Measurements from ENCODE around the gene STRIP1.

DNA sequence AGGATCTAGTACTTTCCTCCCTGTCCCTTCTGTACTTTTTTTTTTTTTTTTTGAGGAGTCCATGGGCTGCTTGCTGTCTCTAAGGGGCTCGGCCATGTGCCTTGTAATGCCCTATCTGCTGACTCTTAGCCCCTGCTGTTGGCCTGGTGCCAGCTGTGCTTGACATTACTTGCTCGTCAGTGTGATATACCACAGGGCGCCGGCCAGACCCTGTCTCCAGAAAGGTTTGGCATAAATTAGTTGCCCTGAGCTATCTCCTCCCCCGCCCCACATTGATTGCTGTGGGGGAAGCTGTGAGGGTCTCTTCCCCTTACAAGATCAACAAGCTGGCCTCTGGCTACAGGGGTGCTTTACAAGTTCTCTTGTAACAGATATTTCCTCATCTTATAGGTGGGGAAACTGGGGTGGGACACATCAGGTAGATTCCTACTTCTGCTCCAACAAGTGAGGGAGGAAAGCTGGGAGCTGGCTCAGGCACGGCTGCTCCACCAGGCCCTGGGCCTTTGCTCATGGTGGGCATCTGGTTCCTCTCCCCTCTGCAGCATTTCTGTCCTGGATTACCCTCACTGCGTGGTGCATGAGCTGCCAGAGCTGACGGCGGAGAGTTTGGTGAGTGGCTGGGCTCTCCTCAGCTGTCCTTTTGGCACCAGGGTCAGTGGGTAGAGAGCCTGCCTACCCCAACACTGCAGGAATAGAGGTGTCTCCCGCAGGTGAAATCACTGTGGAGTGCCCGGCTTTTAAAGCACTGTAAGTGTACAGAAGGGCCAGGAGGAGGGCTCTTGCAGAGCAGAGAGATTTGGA is 15.6 kb downstream of the STRIP1 start:
- TF ChIP-seq, protein P1, sequence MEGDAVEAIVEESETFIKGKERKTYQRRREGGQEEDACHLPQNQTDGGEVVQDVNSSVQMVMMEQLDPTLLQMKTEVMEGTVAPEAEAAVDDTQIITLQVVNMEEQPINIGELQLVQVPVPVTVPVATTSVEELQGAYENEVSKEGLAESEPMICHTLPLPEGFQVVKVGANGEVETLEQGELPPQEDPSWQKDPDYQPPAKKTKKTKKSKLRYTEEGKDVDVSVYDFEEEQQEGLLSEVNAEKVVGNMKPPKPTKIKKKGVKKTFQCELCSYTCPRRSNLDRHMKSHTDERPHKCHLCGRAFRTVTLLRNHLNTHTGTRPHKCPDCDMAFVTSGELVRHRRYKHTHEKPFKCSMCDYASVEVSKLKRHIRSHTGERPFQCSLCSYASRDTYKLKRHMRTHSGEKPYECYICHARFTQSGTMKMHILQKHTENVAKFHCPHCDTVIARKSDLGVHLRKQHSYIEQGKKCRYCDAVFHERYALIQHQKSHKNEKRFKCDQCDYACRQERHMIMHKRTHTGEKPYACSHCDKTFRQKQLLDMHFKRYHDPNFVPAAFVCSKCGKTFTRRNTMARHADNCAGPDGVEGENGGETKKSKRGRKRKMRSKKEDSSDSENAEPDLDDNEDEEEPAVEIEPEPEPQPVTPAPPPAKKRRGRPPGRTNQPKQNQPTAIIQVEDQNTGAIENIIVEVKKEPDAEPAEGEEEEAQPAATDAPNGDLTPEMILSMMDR (IDR thresholded peaks at IDR 0.05) = no peak
- no peak for TF ChIP-seq POLR2A (IDR thresholded peaks at IDR 0.05)
